HEK293 (cell line): Measurements from ENCODE around the gene AQP11.

ENCODE experiments used
- CTCF ChIA-PET: fragments of 350-600 bp; formaldehyde crosslinking; extraction: SDS; loops from one replicate; lab custom pipeline; 2021; ENCODE audit warnings: antibody characterized with exemption; lab: Yijun Ruan, JAX
- POLR2A ChIA-PET: fragments of 300-600 bp; formaldehyde crosslinking; extraction: SDS; loops from one replicate; lab custom pipeline; 2020; ENCODE audit warnings: antibody characterized with exemption, inconsistent platforms; lab: Yijun Ruan, JAX
- H3K27ac ChIP-seq: fragments of 200-500 bp; sonication (Bioruptor generic); 2 replicates; pipeline ENCODE4 v1.5.1; 2014; ENCODE audit warnings: low read depth, low read length, control low read depth, inconsistent platforms; ENCODE audit errors: extremely low read depth
- H3K36me3 ChIP-seq, 2 experiments: fragments of 200-500 bp in 1 of 2; sonication (Bioruptor generic) in 1 of 2; 1 replicate in 1 of 2; 2 replicates in 1 of 2; pipeline ENCODE4 v1.5.1; 2014 to 2017; ENCODE audit warnings: inconsistent platforms in 2 of 2, low read length in 2 of 2; ENCODE audit not compliant: control insufficient read depth in 2 of 2, insufficient read depth in 1 of 2
- H3K4me1 ChIP-seq: fragments of 200-500 bp; sonication (Bioruptor generic); 2 replicates; pipeline ENCODE4 v1.5.1; 2014; ENCODE audit warnings: mild to moderate bottlenecking, low read length, inconsistent platforms; ENCODE audit not compliant: control insufficient read depth, insufficient read depth
- H3K4me3 ChIP-seq: 2 replicates; pipeline ENCODE4 v1.5.1; 2011; ENCODE audit warnings: low read depth, mild to moderate bottlenecking, control low read depth, low read length, moderate library complexity
- H3K9me3 ChIP-seq: fragments of 200-500 bp; sonication (Bioruptor generic); 2 replicates; pipeline ENCODE4 v1.5.1; 2014; ENCODE audit warnings: low read depth, low read length, inconsistent platforms; ENCODE audit not compliant: control insufficient read depth, insufficient read depth
- GLI4 ChIP-seq: fragments of 450-650 bp; formaldehyde crosslinking; IDR thresholded peaks from 2 replicates; pipeline ENCODE4 v1.5.1; 2016; ENCODE audit warnings: missing biosample characterization, missing genetic modification characterization
- INSM2 ChIP-seq: fragments of 450-650 bp; formaldehyde crosslinking; IDR thresholded peaks from 2 replicates; pipeline ENCODE4 v1.5.1; 2016; ENCODE audit warnings: missing biosample characterization, missing genetic modification characterization
- MZF1 ChIP-seq: fragments of 450-650 bp; formaldehyde crosslinking; IDR thresholded peaks from 2 replicates; pipeline ENCODE4 v1.5.1; 2017; ENCODE audit warnings: missing biosample characterization, missing genetic modification characterization, borderline replicate concordance
- SALL2 ChIP-seq: fragments of 450-650 bp; formaldehyde crosslinking; IDR thresholded peaks from 2 replicates; pipeline ENCODE4 v1.5.0; 2017; ENCODE audit warnings: missing biosample characterization, mild to moderate bottlenecking, missing genetic modification characterization, borderline replicate concordance
- SCRT2 ChIP-seq: fragments of 450-650 bp; formaldehyde crosslinking; IDR thresholded peaks from 2 replicates; pipeline ENCODE4 v1.5.1; 2016; ENCODE audit warnings: missing biosample characterization, missing genetic modification characterization
- ZBTB20 ChIP-seq: fragments of 450-650 bp; formaldehyde crosslinking; IDR thresholded peaks from 2 replicates; pipeline ENCODE4 v1.5.1; 2016; ENCODE audit warnings: missing biosample characterization, missing genetic modification characterization
- ZBTB26 ChIP-seq: fragments of 450-650 bp; formaldehyde crosslinking; optimal IDR thresholded peaks from 2 replicates; pipeline ENCODE3; 2016; ENCODE audit warnings: missing biosample characterization, mild to moderate bottlenecking, missing genetic modification characterization
- ZNF10 ChIP-seq: fragments of 450-650 bp; formaldehyde crosslinking; IDR thresholded peaks from 2 replicates; pipeline ENCODE4 v1.5.1; 2017; ENCODE audit warnings: missing biosample characterization, missing genetic modification characterization
- ZNF184 ChIP-seq: fragments of 450-650 bp; IDR thresholded peaks from 2 replicates; pipeline ENCODE4 v1.5.1; 2018; ENCODE audit warnings: missing biosample characterization, mild to moderate bottlenecking, missing genetic modification characterization
- ZNF324 ChIP-seq: fragments of 450-650 bp; formaldehyde crosslinking; IDR thresholded peaks from 2 replicates; pipeline ENCODE4 v1.5.1; 2016; ENCODE audit warnings: missing biosample characterization, missing genetic modification characterization
- ZNF335 ChIP-seq: fragments of 450-650 bp; formaldehyde crosslinking; conservative IDR thresholded peaks from 2 replicates; pipeline ENCODE4 v1.5.1; 2016; ENCODE audit warnings: missing biosample characterization, missing genetic modification characterization
- ZNF366 ChIP-seq: fragments of 450-650 bp; formaldehyde crosslinking; conservative IDR thresholded peaks from 2 replicates; pipeline ENCODE4 v1.5.1; 2016; ENCODE audit warnings: missing biosample characterization, missing genetic modification characterization
- ZNF426 ChIP-seq: fragments of 450-650 bp; formaldehyde crosslinking; IDR thresholded peaks from 2 replicates; pipeline ENCODE4 v1.5.1; 2017; ENCODE audit warnings: missing biosample characterization, missing genetic modification characterization, mild to moderate bottlenecking, inconsistent platforms, moderate library complexity
- ZNF449 ChIP-seq: fragments of 450-650 bp; formaldehyde crosslinking; IDR thresholded peaks from 2 replicates; pipeline ENCODE4 v1.5.1; 2017; ENCODE audit warnings: missing biosample characterization, mild to moderate bottlenecking, missing genetic modification characterization, moderate library complexity
- ZNF610 ChIP-seq: fragments of 450-650 bp; formaldehyde crosslinking; IDR thresholded peaks from 2 replicates; pipeline ENCODE4 v1.5.1; 2016; ENCODE audit warnings: missing biosample characterization, missing genetic modification characterization, borderline replicate concordance
- ZNF658 ChIP-seq: fragments of 450-650 bp; formaldehyde crosslinking; IDR thresholded peaks from 2 replicates; pipeline ENCODE4; 2016; ENCODE audit warnings: missing biosample characterization, missing genetic modification characterization
- ZNF660 ChIP-seq: fragments of 450-650 bp; IDR thresholded peaks from 2 replicates; pipeline ENCODE4 v1.5.1; 2018; ENCODE audit warnings: missing biosample characterization, mild to moderate bottlenecking, missing genetic modification characterization
- ZNF692 ChIP-seq: fragments of 450-650 bp; formaldehyde crosslinking; IDR thresholded peaks from 2 replicates; pipeline ENCODE4 v1.5.1; 2016; ENCODE audit warnings: missing biosample characterization, missing genetic modification characterization
- ZNF76 ChIP-seq: fragments of 450-650 bp; formaldehyde crosslinking; IDR thresholded peaks from 2 replicates; pipeline ENCODE4; 2016; ENCODE audit warnings: low read depth, missing biosample characterization, missing genetic modification characterization, borderline replicate concordance
- TF ChIP-seq, protein P1 (sequence below): IDR thresholded peaks from 2 replicates; pipeline ENCODE4 v1.6.1; 2011; ENCODE audit warnings: mild to moderate bottlenecking, low read depth, low read length, borderline replicate concordance
- TF ChIP-seq, protein P2 (sequence below): fragments of 450-650 bp; formaldehyde crosslinking; IDR thresholded peaks from 2 replicates; pipeline ENCODE4 v1.5.1; 2016; ENCODE audit warnings: missing biosample characterization, missing genetic modification characterization

Gene AQP11

DNA sequence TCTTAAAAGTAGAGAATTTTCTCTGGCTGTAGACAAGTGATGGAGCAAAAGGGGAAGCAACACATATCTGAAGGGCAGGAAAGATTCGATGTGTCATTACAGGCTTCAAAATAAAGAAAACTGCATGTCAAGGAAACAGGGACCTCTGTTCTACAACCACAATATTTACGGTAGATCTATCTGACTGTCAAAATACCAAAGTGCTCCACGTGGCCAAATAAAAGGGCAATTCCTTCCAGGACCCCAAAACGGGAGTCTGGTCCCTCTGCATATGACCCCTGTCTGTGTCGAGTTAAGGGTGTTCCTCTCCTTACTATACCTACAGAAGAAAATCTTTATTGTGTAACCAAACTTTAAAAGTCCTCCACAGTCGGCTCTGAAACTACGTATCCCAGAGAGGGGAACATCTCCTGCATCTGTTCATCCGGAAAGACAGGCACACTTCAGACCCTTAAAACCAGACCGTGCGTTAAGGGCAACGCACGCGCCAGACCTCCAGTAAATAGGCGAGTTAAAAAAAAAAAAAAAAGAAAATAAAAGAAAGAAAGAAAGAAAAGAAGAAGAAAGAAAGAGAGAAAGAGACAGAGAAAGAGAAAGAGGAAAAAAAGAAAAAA, 47.1 kb downstream of the AQP11 start:
- Histone ChIP-seq H3K9me3 (no peaks in the 10 kb centered on the region), H3K4me1 (no peaks in the 10 kb centered on the region), H3K27ac (peak overlapping the region; percentile 62; the same call in 1 of the 2 replicates), H3K4me3 (peak overlapping the region; percentile 98), H3K36me3 (peaks cover 0 to 19% of the 10 kb centered on the region in 2 experiments; a peak in 2 of 3 replicates)
- TF ChIP-seq ZNF366 (tag by site-specific recombination) (peak; percentile 33; the same call in 1 of the 2 replicates), GLI4 (tag by site-specific recombination) (no peak), ZNF426 (tag by site-specific recombination) (no peak), ZNF335 (tag by site-specific recombination) (peak; percentile 82; the same call in 1 of the 2 replicates), SCRT2 (tag by site-specific recombination) (no peak; the same call in 1 of the 2 replicates), ZNF692 (tag by site-specific recombination) (peak; percentile 67), ZNF658 (tag by site-specific recombination) (no peak)
- ChIA-PET CTCF (no interaction called here), POLR2A (interaction anchor here (0.6 to 1.0 kb wide), 3 partner anchors 20 to 358 kb away, joined by 3 to 14 read pairs (median 3); partner anchors contain the start of gene INTS4)

- Histone ChIP-seq H3K4me3 (peak within 1 kb of the TSS; percentile 98), H3K36me3 (peaks cover 0 to 13% of the 10 kb centered on the region in 2 experiments; a peak in 2 of 3 replicates), H3K27ac (peak within 1 kb of the TSS; percentile 62), H3K9me3 (no peaks in the 10 kb centered on the region), H3K4me1 (no peaks in the 10 kb centered on the region)
- ChIA-PET POLR2A (interaction anchor here (0.6 to 1.0 kb wide), 3 partner anchors 19 to 357 kb away, joined by 3 to 14 read pairs (median 3); partner anchors contain the start of gene INTS4), CTCF (interaction anchor here (0.6 kb wide), 1 partner anchor 779 kb away, joined by 3 read pairs; no protein-coding TSS in a partner anchor)
- TF ChIP-seq ZNF610 (tag by site-specific recombination) = 0 out of 2 replicates have a peak, but pooled peaks have one; percentile 40
- TF ChIP-seq, protein P1, sequence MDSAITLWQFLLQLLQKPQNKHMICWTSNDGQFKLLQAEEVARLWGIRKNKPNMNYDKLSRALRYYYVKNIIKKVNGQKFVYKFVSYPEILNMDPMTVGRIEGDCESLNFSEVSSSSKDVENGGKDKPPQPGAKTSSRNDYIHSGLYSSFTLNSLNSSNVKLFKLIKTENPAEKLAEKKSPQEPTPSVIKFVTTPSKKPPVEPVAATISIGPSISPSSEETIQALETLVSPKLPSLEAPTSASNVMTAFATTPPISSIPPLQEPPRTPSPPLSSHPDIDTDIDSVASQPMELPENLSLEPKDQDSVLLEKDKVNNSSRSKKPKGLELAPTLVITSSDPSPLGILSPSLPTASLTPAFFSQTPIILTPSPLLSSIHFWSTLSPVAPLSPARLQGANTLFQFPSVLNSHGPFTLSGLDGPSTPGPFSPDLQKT = no peak
- no peak for TF ChIP-seq ZNF10 (tag by site-specific recombination)
- no peak for TF ChIP-seq ZNF184 (tag by site-specific recombination)
- TF ChIP-seq MZF1 (tag by site-specific recombination) = no peak
- peak; percentile 52; the same call in 1 of the 2 replicates for TF ChIP-seq ZNF660 (tag by site-specific recombination)
- TF ChIP-seq, protein P2, sequence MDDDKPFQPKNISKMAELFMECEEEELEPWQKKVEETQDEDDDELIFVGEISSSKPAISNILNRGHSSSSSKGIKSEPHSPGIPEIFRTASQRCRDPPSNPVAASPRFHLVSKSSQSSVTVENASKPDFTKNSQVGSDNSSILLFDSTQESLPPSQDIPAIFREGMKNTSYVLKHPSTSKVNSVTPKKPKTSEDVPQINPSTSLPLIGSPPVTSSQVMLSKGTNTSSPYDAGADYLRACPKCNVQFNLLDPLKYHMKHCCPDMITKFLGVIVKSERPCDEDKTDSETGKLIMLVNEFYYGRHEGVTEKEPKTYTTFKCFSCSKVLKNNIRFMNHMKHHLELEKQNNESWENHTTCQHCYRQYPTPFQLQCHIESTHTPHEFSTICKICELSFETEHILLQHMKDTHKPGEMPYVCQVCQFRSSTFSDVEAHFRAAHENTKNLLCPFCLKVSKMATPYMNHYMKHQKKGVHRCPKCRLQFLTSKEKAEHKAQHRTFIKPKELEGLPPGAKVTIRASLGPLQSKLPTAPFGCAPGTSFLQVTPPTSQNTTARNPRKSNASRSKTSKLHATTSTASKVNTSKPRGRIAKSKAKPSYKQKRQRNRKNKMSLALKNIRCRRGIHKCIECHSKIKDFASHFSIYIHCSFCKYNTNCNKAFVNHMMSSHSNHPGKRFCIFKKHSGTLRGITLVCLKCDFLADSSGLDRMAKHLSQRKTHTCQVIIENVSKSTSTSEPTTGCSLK (tag by site-specific recombination) = no peak
- TF ChIP-seq ZNF449 (tag by site-specific recombination) = no peak
- peak; percentile 50; the same call in 1 of the 2 replicates for TF ChIP-seq ZNF76 (tag by site-specific recombination)
- TF ChIP-seq ZNF658 (tag by site-specific recombination) = no peak
- peak; percentile 54 for TF ChIP-seq ZBTB26 (tag by site-specific recombination)
- no peak for TF ChIP-seq SALL2 (tag by site-specific recombination)
- TF ChIP-seq ZNF324 (tag by site-specific recombination) = no peak
- TF ChIP-seq ZBTB20 (tag by site-specific recombination) = peak; percentile 96
- TF ChIP-seq SCRT2 (tag by site-specific recombination) = peak; percentile 63; the same call in 1 of the 2 replicates
- 0 out of 2 replicates have a peak, but pooled peaks have one; percentile 24 for TF ChIP-seq INSM2 (tag by site-specific recombination)
- TF ChIP-seq ZNF366 (tag by site-specific recombination) = 0 out of 2 replicates have a peak, but pooled peaks have one; percentile 4
These were observed 47.8 kb downstream of the AQP11 start, which contains the start of gene CLNS1A for GRCh38 chr11:77637345-77638165. CLNS1A (minus strand) TSS chr11:77637794; CDS start chr11:77637714, 80 bp downstream.
